Tibial artery (tissue), 4 donors: Measurements from ENCODE around the gene KRT36.

Experiments used
- DNase-seq, 2 donors: peaks; one replicate each; pipeline ENCODE4 v3.0.0-alpha.2; 2019
- H3K27ac ChIP-seq, 2 donors: fragments of 200-600 bp; sonication (generic) in 1 of 2; 1 replicate in 1 of 2; 2 replicates in 1 of 2; pipeline ENCODE4 v1.5.1; 2018 to 2019; ENCODE audit warnings: mild to moderate bottlenecking in 1 of 2
- H3K27me3 ChIP-seq, 2 donors: fragments of 200-600 bp; sonication (generic) in 1 of 2; one replicate each; pipeline versions ENCODE4 v1.5.1 to v1.6.0; 2016 to 2019
- H3K36me3 ChIP-seq, 3 donors: fragments of 200-600 bp; sonication (generic) in 2 of 3; one replicate each; pipeline ENCODE4 v1.5.1; 2016 to 2019; ENCODE audit warnings: mild to moderate bottlenecking in 2 of 3
- H3K4me1 ChIP-seq, 4 donors: fragments of 200-600 bp; sonication (generic) in 2 of 4; 1 replicate in 3 of 4; 2 replicates in 1 of 4; pipeline ENCODE4 v1.5.1; 2016 to 2019
- H3K4me3 ChIP-seq, 2 donors: fragments of 200-600 bp; sonication (generic) in 1 of 2; 1 replicate in 1 of 2; 2 replicates in 1 of 2; pipeline ENCODE4 v1.5.1; 2018 to 2019; ENCODE audit warnings: mild to moderate bottlenecking in 2 of 2
- H3K9me3 ChIP-seq, 3 donors: fragments of 200-600 bp; sonication (generic) in 1 of 3; one replicate each; pipeline ENCODE4 v1.5.1; 2016 to 2019
- intact Hi-C: fragments of 100-400 bp; cut with DNase I; formaldehyde crosslinking; loops from one replicate; pipeline ENCODE4 v1.15.0; 2023; ENCODE audit warnings: low total_unique reads
- TF ChIP-seq, protein P1 (sequence below), 2 experiments: fragments of 200-600 bp in 1 of 2; fragments of 450-650 bp in 1 of 2; IDR thresholded peaks; one replicate each; pipeline ENCODE4 v1.5.1; 2017 to 2019; ENCODE audit warnings: antibody characterized with exemption in 2 of 2, mild to moderate bottlenecking in 1 of 2, moderate library complexity in 1 of 2

Gene KRT36

GRCh38 chr17:41516147-41516829 lies 26.6 kb upstream of the KRT36 start:
- Histone ChIP-seq H3K36me3 (peaks cover 0 to 13% (median 0%) of the 10 kb centered on the region in 3 donors), H3K9me3 (no peaks in the 10 kb centered on the region), H3K27me3 (peaks cover 0 to 20% of the 10 kb centered on the region in 2 donors), H3K27ac (no peak overlapping the region), H3K4me1 (peaks cover 0 to 7% (median 0%) of the 10 kb centered on the region in 4 donors), H3K4me3 (no peak overlapping the region)
- TF ChIP-seq, protein P1, sequence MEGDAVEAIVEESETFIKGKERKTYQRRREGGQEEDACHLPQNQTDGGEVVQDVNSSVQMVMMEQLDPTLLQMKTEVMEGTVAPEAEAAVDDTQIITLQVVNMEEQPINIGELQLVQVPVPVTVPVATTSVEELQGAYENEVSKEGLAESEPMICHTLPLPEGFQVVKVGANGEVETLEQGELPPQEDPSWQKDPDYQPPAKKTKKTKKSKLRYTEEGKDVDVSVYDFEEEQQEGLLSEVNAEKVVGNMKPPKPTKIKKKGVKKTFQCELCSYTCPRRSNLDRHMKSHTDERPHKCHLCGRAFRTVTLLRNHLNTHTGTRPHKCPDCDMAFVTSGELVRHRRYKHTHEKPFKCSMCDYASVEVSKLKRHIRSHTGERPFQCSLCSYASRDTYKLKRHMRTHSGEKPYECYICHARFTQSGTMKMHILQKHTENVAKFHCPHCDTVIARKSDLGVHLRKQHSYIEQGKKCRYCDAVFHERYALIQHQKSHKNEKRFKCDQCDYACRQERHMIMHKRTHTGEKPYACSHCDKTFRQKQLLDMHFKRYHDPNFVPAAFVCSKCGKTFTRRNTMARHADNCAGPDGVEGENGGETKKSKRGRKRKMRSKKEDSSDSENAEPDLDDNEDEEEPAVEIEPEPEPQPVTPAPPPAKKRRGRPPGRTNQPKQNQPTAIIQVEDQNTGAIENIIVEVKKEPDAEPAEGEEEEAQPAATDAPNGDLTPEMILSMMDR (IDR thresholded peaks at IDR 0.05) = no peak
- intact Hi-C loops = no loop called here
- DNase-seq = no peak

GRCh38 chr17:41513168-41513547 lies 23.4 kb upstream of the KRT36 start:
- TF ChIP-seq, protein P1 (IDR thresholded peaks at IDR 0.05) = no peak
- H3K36me3 ChIP-seq = peaks cover 0 to 13% (median 0%) of the 10 kb centered on the region in 3 donors
- H3K27me3 ChIP-seq = peaks cover 0 to 5% of the 10 kb centered on the region in 2 donors
- DNase-seq = no peak
- peaks cover 0 to 4% (median 0%) of the 10 kb centered on the region in 4 donors for H3K4me1 ChIP-seq
- no peak overlapping the region for H3K27ac ChIP-seq
- no peak overlapping the region for H3K4me3 ChIP-seq
- H3K9me3 ChIP-seq = no peaks in the 10 kb centered on the region
- intact Hi-C loops = no loop called here

DNA sequence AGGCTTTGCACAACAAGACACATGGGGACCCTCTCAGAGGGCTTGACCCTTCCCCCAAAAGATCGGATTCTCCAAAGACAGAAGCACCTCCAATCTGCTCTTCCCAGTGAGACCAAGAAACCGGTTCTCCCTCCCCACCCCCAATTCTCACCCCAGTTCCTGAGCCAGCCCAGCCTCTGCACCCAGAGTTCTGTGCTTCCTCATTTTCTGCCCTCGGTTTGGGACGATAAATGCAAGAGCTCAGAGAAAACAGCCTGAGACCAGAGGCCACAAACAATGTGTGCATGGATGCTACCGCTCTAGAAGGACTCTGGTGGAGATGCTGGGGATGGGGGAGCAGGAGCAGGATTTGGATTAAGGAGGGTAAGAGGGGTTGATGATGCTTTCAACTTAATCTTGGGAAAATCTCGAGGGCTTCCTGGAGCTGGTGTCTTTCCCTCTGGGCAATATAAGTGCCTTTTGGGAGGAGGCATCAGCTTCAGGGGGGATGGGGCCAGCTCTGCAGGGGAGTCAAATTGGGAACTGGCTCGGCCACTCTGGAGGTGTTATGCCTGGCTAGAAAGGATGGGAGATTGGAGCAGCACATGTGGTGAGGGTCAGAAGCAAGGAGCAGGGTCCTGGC lies 22.9 kb upstream of the KRT36 start:
- Histone ChIP-seq H3K27me3 (peaks cover 0 to 2% of the 10 kb centered on the region in 2 donors), H3K9me3 (no peaks in the 10 kb centered on the region), H3K4me3 (no peak overlapping the region), H3K36me3 (peaks cover 0 to 13% (median 0%) of the 10 kb centered on the region in 3 donors), H3K4me1 (peaks cover 0 to 4% (median 0%) of the 10 kb centered on the region in 4 donors), H3K27ac (no peak overlapping the region)
- intact Hi-C loops = no loop called here
- no peak for DNase-seq
- TF ChIP-seq, protein P1 (IDR thresholded peaks at IDR 0.05) = no peak

DNA sequence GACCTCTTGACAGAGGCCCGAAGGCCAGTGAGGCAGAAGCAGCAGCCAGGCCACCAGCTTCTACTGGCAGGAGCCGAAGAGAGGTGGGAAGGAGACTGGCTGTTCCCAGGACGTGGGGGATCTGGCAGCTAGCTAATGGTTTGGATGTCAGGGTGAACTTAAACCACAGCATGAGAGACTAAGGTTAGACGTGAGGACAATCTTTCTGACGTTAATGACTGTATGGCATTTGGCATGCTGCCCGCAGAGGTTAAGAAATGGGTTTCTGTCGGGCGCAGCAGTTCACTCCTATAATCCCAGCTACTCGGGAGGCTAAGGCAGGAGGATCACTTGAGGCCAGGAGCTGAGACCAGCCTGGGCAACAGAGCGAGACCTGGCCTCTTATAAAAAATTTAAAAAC lies 22.0 kb upstream of the KRT36 start:
- intact Hi-C loops = no loop called here
- no peaks in the 10 kb centered on the region for H3K9me3 ChIP-seq
- TF ChIP-seq, protein P1 (IDR thresholded peaks at IDR 0.05) = no peak
- DNase-seq = no peak
- peaks cover 0 to 5% of the 10 kb centered on the region in 2 donors for H3K27me3 ChIP-seq
- peaks cover 0 to 4% (median 0%) of the 10 kb centered on the region in 4 donors for H3K4me1 ChIP-seq
- H3K27ac ChIP-seq = no peak overlapping the region
- no peak overlapping the region for H3K4me3 ChIP-seq
- H3K36me3 ChIP-seq = peaks cover 0 to 13% (median 0%) of the 10 kb centered on the region in 3 donors

DNA sequence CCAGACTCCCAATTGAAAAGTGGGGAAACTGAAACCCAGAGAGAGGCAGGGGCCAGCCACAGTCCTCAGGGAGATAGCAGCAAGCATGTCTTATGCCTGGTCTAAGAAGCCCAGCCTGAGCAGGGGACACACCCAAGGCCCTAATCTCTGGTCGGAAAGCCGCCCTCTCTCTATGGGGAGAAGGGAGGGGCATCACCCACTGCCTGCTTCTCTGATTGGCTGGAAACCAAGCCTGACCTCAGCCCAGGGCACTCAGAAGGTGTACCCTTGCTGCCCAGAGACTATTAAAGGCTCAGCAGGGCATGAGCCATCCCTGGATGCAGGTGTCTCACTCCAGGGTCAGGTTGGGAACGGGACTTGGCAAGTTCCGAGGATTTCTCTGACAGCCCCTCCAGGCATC lies 21.4 kb upstream of the KRT36 start:
- Histone ChIP-seq H3K27ac (no peak overlapping the region), H3K4me3 (no peak overlapping the region), H3K4me1 (peaks cover 0 to 4% (median 0%) of the 10 kb centered on the region in 4 donors), H3K27me3 (peaks cover 0 to 5% of the 10 kb centered on the region in 2 donors), H3K36me3 (peaks cover 0 to 7% (median 0%) of the 10 kb centered on the region in 3 donors), H3K9me3 (no peaks in the 10 kb centered on the region)
- TF ChIP-seq, protein P1 (IDR thresholded peaks at IDR 0.05) = no peak
- intact Hi-C loops = no loop called here
- no peak for DNase-seq
